Peyer's patch (tissue), 4 donors: Measurements from ENCODE around the gene CBX4. TPM values are rescaled to one million over a fixed set of nuclear protein-coding genes. Genes with fewer than 3 reads are reported as not detected.

Experiments
- DNase-seq, 3 donors: peaks; one replicate each; pipeline ENCODE4 v3.0.0-alpha.2; 2017 to 2019
- H3K27ac ChIP-seq, 4 donors: fragments of 200-600 bp; sonication (generic); one replicate each; pipeline ENCODE4 v1.5.1; 2016 to 2019
- H3K27me3 ChIP-seq, 2 donors: fragments of 200-600 bp; sonication (generic); one replicate each; pipeline ENCODE4 v1.5.1; 2019
- H3K36me3 ChIP-seq, 3 donors: fragments of 200-600 bp; sonication (generic); one replicate each; pipeline ENCODE4 v1.5.1; 2016 to 2019
- H3K4me1 ChIP-seq, 4 donors: fragments of 200-600 bp; sonication (generic); one replicate each; pipeline ENCODE4 v1.5.1; 2016 to 2019
- H3K4me3 ChIP-seq, 4 donors: fragments of 200-600 bp; sonication (generic); 1 replicate in 3 of 4; 2 replicates in 1 of 4; pipeline ENCODE4 v1.5.1; 2016 to 2019; ENCODE audit warnings: mild to moderate bottlenecking in 1 of 4
- H3K9me3 ChIP-seq, 4 donors: fragments of 200-600 bp; sonication (generic); one replicate each; pipeline ENCODE4 v1.5.1; 2016 to 2019; ENCODE audit warnings: mild to moderate bottlenecking in 1 of 4
- CTCF ChIP-seq, 6 experiments: fragments of 450-650 bp in 4 of 6; fragments of 200-600 bp in 2 of 6; sonication (generic) in 1 of 6; IDR thresholded peaks; one replicate each; pipeline ENCODE4 v1.5.1; 2017 to 2019; ENCODE audit warnings: antibody characterized with exemption in 6 of 6, mild to moderate bottlenecking in 3 of 6, moderate library complexity in 1 of 6
- POLR2A ChIP-seq, 2 donors: fragments of 450-650 bp; IDR thresholded peaks; one replicate each; pipeline ENCODE4 v1.5.1; 2017; ENCODE audit warnings: antibody characterized with exemption in 2 of 2, mild to moderate bottlenecking in 2 of 2, moderate library complexity in 2 of 2
- total RNA-seq, 4 donors: library from RNA; depleted of rRNA; stranded (reverse); fragments of >200 nt; gene quantifications; one replicate each; pipeline ENCODE4 v1.1.0, GENCODE V29; 2016

CBX4 gene
- total RNA-seq, 4 donors from 2014 or later = 4.9 to 19.0 (median 12.3) TPM

- no peaks in the 10 kb centered on the region for H3K27me3 ChIP-seq
- DNase-seq = no peak
- H3K9me3 ChIP-seq = no peaks in the 10 kb centered on the region
- no peaks in the 10 kb centered on the region for H3K36me3 ChIP-seq
- H3K4me1 ChIP-seq = peaks cover 0 to 7% (median 1%) of the 10 kb centered on the region in 4 donors
- H3K27ac ChIP-seq = no peak overlapping the region
- no peak overlapping the region for H3K4me3 ChIP-seq
- TF ChIP-seq CTCF (IDR thresholded peaks at IDR 0.05) (no peak), POLR2A (IDR thresholded peaks at IDR 0.05) (no peak)
Observed at GRCh38 chr17:79822583-79823124, 16.6 kb downstream of the CBX4 start.

GRCh38 chr17:79821331-79822095, 17.7 kb downstream of the CBX4 start:
- peaks cover 0 to 1% of the 10 kb centered on the region in 2 donors for H3K27me3 ChIP-seq
- H3K27ac ChIP-seq = no peak overlapping the region
- H3K4me3 ChIP-seq = no peak overlapping the region
- no peaks in the 10 kb centered on the region for H3K9me3 ChIP-seq
- H3K4me1 ChIP-seq = peaks cover 0 to 7% (median 1%) of the 10 kb centered on the region in 4 donors
- H3K36me3 ChIP-seq = no peaks in the 10 kb centered on the region
- no peak for DNase-seq
- TF ChIP-seq CTCF (IDR thresholded peaks at IDR 0.05) (no peak), POLR2A (IDR thresholded peaks at IDR 0.05) (no peak)

- no peak overlapping the region for H3K4me3 ChIP-seq
- peaks cover 0 to 2% (median 0%) of the 10 kb centered on the region in 4 donors for H3K4me1 ChIP-seq
- no peak for DNase-seq
- H3K27me3 ChIP-seq = peaks cover 0 to 7% of the 10 kb centered on the region in 2 donors
- no peak overlapping the region for H3K27ac ChIP-seq
- H3K9me3 ChIP-seq = no peaks in the 10 kb centered on the region
- no peaks in the 10 kb centered on the region for H3K36me3 ChIP-seq
- TF ChIP-seq CTCF (IDR thresholded peaks at IDR 0.05) (no peak), POLR2A (IDR thresholded peaks at IDR 0.05) (no peak)
Observed at GRCh38 chr17:79820959-79821330, 18.3 kb downstream of the CBX4 start.

- no peak for DNase-seq
- peaks cover 4 to 12% (median 9%) of the 10 kb centered on the region in 4 donors for H3K4me1 ChIP-seq
- no peaks in the 10 kb centered on the region for H3K36me3 ChIP-seq
- H3K4me3 ChIP-seq = no peak overlapping the region
- no peak overlapping the region for H3K27ac ChIP-seq
- TF ChIP-seq POLR2A (IDR thresholded peaks at IDR 0.05) (no peak), CTCF (IDR thresholded peaks at IDR 0.05) (no peak)
- H3K27me3 ChIP-seq = peaks cover 0 to 19% of the 10 kb centered on the region in 2 donors
- no peaks in the 10 kb centered on the region for H3K9me3 ChIP-seq
Observed at GRCh38 chr17:79819534-79820276, 19.5 kb downstream of the CBX4 start.

GRCh38 chr17:79819085-79819484, 20.2 kb downstream of the CBX4 start:
- H3K27me3 ChIP-seq = peaks cover 0 to 25% of the 10 kb centered on the region in 2 donors
- DNase-seq = no peak
- H3K4me3 ChIP-seq = no peak overlapping the region
- no peaks in the 10 kb centered on the region for H3K9me3 ChIP-seq
- H3K36me3 ChIP-seq = no peaks in the 10 kb centered on the region
- H3K27ac ChIP-seq = no peak overlapping the region
- peaks cover 4 to 18% (median 15%) of the 10 kb centered on the region in 4 donors for H3K4me1 ChIP-seq
- TF ChIP-seq CTCF (IDR thresholded peaks at IDR 0.05) (no peak), POLR2A (IDR thresholded peaks at IDR 0.05) (no peak)
